LNCAP (cell line): ENCODE data around the gene PID1.

ENCODE experiments used
- TF ChIP-seq, protein P1 (sequence below): fragments of 450-650 bp; IDR thresholded peaks from 2 replicates; pipeline ENCODE4 v1.5.1; 2017; ENCODE audit warnings: mild to moderate bottlenecking

The PID1 gene

DNA sequence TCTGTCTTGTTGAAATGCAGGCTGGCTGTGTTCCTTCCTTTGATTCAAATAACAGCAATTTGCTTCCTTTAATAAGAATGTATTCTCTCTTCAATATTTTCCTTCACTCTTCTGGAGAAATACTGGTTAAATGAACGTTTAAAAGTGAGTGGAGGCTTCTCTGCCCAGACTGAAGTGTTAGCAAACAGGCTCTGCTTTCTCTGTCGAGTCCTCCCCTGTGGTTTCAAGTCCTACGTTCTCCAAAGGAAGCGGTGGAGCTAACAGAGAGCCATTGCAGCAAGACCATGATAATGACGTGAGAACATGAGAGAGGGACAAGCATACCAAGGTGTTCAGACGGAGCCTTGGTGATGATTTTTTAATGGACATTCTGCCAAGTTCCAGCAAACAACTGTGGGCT is 26.2 kb upstream of the PID1 start:
- TF ChIP-seq, protein P1, sequence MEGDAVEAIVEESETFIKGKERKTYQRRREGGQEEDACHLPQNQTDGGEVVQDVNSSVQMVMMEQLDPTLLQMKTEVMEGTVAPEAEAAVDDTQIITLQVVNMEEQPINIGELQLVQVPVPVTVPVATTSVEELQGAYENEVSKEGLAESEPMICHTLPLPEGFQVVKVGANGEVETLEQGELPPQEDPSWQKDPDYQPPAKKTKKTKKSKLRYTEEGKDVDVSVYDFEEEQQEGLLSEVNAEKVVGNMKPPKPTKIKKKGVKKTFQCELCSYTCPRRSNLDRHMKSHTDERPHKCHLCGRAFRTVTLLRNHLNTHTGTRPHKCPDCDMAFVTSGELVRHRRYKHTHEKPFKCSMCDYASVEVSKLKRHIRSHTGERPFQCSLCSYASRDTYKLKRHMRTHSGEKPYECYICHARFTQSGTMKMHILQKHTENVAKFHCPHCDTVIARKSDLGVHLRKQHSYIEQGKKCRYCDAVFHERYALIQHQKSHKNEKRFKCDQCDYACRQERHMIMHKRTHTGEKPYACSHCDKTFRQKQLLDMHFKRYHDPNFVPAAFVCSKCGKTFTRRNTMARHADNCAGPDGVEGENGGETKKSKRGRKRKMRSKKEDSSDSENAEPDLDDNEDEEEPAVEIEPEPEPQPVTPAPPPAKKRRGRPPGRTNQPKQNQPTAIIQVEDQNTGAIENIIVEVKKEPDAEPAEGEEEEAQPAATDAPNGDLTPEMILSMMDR: no peak

DNA sequence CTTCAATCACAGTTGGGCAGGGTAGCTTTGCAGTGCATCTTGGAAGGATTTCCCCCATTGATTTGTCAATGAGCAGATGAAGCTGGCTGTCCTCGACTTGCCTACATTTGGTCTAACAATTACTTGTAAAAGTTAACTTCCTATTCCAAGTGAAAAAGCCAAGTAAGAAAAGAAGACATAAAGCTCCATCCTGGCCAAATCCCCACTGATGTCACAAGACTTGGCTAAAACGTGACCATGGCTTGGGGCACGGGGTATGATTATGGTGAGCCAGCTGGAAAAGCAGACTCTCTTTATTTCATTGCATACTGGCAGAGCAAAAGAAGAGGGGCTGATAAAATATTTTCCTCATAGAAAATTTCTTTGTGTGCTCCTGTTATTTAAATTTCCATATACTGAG is 25.4 kb upstream of the PID1 start:
- TF ChIP-seq, protein P1: no peak

DNA sequence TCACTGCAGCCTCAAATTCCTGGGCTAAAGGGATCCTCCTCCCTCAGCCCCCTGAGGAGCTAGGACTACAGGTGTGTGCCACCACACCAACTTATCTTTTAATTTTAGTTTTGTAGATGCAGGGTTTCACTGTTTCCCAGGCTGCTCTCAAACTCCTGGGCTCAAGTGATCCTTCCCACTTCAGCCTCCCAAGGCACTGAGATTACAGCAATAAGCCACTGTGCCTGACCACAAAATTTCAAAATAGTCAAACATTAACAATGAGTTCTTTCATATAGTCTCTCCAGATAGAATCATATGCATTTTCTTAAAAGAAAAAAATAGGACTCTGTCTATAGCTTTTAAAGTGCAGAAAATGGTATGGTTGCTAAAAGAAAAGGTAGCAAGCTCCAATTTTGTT is 24.9 kb upstream of the PID1 start:
- TF ChIP-seq, protein P1: no peak

DNA sequence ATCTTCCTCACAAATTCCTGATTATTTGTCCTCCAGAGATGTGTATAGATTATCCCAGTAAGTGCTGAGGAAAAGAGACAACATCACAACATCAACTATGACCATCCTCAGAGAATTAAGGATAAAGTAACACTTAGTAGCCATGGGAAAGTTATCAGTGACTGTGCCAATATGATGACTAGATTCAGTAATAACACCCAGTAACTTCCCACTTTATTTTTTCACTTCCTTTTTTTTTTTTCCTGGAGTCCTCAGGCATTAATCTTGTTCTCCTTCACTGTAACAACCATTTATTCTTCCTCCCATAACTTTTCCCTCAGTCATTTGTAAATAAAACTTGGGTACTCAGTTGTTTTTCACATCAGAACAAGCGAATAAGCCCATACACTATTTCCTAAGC is 16.7 kb upstream of the PID1 start:
- TF ChIP-seq, protein P1: no peak

DNA sequence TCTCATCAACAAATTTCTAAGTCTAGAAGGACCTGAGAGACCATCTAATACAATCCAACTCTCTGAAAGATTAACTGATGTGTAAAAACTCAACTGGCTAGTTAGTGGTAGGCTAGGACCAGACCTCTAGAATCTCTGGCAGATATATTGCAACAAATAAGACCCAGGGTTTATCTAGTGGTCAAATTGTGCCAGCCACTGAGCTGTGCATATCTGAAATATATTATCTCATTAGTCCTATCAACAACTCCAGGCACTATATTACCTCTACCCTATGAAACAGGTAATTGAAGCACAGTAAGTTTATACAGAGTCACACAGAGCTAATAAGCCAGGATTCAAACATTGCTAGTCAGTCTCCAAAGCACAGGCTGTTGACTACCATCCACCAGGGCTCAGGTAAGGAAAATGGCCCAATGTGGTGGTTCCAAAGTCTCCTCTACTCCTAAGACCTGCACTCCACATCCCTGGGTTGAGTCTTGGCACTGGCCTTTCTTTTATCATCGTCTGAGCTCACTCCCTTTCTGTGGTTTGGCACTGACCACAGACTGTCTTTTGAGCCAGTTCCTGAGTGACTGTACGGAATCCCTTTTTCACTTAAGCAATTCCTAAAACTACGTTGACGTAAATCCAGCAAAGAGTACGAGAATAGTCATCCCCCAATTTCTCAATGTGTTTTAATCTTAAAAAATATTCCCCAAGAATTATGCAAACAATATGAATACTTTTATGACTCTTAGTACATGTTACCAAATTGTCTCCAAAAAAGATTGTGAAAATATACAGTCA is 11.9 kb upstream of the PID1 start:
- TF ChIP-seq, protein P1: no peak

DNA sequence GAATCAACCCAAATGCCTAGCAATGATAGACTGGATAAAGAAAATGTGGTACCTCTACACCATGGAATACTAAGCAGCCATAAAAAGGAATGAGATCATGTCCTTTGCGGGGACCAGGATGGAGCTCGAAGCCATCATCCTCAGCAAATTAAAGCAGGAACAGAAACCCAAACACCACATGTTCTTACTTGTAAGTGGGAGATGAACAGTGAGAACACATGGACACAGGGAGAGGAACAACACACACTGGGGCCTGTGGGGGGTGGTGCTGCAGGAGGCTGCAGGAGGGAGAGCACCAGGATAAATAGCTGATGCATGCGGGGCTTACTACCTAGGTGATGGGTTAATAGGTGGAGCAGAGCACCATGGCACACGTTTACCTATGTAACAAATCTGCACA is 8.4 kb upstream of the PID1 start:
- TF ChIP-seq, protein P1: no peak

DNA sequence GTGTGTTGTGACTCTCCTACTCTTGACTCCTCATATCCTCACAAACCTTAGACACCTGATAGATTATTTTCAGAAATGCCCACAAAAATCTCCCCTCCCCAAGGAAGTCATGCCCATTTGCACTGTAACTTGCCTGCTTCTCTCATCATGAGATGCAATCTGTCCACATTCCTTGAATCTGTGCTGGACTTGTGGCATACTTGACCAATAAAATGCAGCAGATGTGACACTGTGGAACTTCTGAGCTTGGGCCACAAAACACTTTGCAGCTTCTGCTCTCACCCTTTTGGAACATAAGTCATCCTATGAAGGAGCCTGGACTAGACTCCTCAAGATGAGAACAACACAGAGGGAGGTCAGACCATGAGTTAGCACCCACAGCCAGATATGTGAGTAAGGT is 4.4 kb upstream of the PID1 start:
- TF ChIP-seq, protein P1: no peak
